ENCODE results near the gene BRMS1.

BRMS1 gene

DNA sequence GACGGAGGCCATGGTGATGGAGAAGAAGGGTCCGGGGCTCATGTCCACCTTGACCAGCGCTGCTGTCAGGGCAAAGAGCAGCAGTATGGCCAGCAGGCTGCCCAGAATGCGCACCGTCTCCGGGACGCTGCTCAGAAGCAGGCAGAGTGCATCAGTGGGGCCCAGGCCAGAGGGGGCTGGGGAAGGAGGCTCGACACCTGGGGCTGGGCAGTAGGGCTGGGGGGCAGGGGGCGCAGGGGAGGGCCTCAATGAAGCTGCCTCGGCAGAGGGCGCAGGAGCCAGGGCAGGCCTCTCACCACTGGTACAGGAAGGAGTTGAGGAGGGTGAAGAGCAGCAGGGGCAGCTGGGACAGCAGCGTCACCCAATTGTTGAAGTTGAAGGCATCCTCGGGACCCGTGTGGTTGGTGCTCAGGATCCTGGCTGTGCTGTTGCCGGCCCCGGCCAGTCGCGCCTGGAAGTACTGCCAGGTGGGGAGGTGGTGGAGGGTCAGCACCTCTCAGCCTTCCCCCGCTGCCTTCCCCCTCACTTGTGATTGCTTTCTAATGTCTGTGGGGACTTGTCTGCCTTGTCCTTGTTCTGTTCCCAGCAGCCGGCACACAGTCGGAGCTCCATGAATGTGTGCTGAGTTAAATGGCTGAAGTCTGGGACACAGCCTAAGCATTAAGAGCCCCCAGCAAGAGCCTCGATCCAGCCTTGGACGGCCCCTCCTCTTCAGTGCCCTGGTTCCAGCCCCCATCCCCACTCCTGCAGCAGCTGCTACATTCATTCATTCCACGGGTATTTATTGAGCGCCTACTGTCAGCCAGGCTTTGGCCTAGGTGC is 24.4 kb upstream of the BRMS1 start:
- peaks cover 0 to 18% of the 10 kb centered on the region in 2 donors for H3K4me1 ChIP-seq (ENCODE audit: control insufficient read depth in 1 of 2, insufficient read depth in 2 of 2, low read length in 2 of 2)
- H3K4me3 ChIP-seq (ENCODE audit: low read depth in 1 of 2, low read length in 2 of 2) = no peak overlapping the region
- H3K27ac ChIP-seq (ENCODE audit: low read length) = no peak overlapping the region
- no peaks in the 10 kb centered on the region for H3K27me3 ChIP-seq (ENCODE audit: low read depth, low read length)
- no peaks in the 10 kb centered on the region for H3K36me3 ChIP-seq (ENCODE audit: control insufficient read depth in 1 of 2, insufficient read depth in 2 of 2, low read length in 2 of 2)
- H3K9me3 ChIP-seq (ENCODE audit: control insufficient read depth in 1 of 2, low read length in 2 of 2) = no peaks in the 10 kb centered on the region

DNA sequence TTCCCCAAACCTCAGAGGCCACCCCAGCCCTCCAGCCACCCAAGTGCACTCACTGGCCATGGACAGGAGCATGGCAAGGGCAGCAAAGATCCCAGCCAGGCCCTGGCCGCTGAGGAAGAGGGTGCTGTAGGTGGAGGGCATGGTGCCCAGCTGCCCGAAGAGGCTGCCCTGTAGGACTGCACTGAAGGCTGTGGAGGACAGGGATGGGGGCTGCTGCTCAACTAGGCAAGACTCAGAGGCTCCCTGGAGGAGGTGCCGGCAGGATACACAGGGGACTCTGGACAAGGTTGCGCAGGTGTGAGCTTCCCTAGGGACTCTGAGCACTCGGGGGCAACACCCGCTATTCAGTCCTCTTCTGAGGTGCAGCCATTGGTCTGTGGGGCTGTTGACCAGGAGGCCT is 23.6 kb upstream of the BRMS1 start:
- H3K27ac ChIP-seq (ENCODE audit: low read length) = no peak overlapping the region
- H3K9me3 ChIP-seq (ENCODE audit: control insufficient read depth in 1 of 2, low read length in 2 of 2) = no peaks in the 10 kb centered on the region
- no peaks in the 10 kb centered on the region for H3K36me3 ChIP-seq (ENCODE audit: control insufficient read depth in 1 of 2, insufficient read depth in 2 of 2, low read length in 2 of 2)
- H3K4me1 ChIP-seq (ENCODE audit: control insufficient read depth in 1 of 2, insufficient read depth in 2 of 2, low read length in 2 of 2) = peaks cover 0 to 18% of the 10 kb centered on the region in 2 donors
- no peak overlapping the region for H3K4me3 ChIP-seq (ENCODE audit: low read depth in 1 of 2, low read length in 2 of 2)
- H3K27me3 ChIP-seq (ENCODE audit: low read depth, low read length) = no peaks in the 10 kb centered on the region

DNA sequence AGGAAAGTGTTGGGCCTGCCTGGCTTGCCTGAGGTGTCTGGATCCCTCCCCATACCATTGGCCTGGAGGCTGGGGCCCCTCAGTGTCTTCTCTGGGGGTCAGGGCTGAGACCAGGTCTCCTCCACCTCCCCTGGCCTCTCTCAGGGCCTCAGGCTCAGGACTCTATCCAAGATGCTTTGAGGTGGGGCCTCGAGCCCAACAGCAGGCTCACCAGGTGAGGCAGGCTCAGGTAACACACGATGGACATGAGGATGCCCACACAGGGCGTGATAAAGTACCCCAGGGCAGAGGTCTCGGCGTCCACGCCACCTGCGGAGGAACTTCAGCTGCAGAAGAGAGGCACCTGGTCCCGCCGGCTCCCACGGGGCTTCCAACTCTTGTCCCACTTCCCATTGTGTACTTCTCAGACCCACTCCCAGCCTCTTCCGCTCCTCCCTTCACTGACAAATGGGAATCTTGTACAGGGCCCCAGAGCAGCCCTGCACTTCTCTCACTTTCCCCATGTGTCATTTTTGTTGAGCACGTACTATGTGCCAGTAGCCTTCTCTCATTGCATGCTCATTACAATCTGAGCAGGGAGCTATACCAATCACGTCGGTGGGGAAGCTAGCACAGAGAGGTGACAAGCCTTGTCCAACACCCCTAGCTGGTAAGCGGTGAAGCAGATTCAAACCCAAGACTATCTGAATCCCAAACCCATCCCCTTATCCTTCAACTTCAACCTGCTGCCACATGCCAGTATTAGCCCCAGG is 22.8 kb upstream of the BRMS1 start:
- no peaks in the 10 kb centered on the region for H3K36me3 ChIP-seq (ENCODE audit: control insufficient read depth in 1 of 2, insufficient read depth in 2 of 2, low read length in 2 of 2)
- no peaks in the 10 kb centered on the region for H3K27me3 ChIP-seq (ENCODE audit: low read depth, low read length)
- no peaks in the 10 kb centered on the region for H3K9me3 ChIP-seq (ENCODE audit: control insufficient read depth in 1 of 2, low read length in 2 of 2)
- no peak overlapping the region for H3K27ac ChIP-seq (ENCODE audit: low read length)
- peaks cover 0 to 18% of the 10 kb centered on the region in 2 donors for H3K4me1 ChIP-seq (ENCODE audit: control insufficient read depth in 1 of 2, insufficient read depth in 2 of 2, low read length in 2 of 2)
- H3K4me3 ChIP-seq (ENCODE audit: low read depth in 1 of 2, low read length in 2 of 2) = no peak overlapping the region

- no peaks in the 10 kb centered on the region for H3K27me3 ChIP-seq (ENCODE audit: low read depth, low read length)
- H3K4me1 ChIP-seq (ENCODE audit: control insufficient read depth in 1 of 2, insufficient read depth in 2 of 2, low read length in 2 of 2) = peaks cover 0 to 11% of the 10 kb centered on the region in 2 donors
Observed at GRCh38 chr11:66366844-66367477, 22.1 kb upstream of the BRMS1 start.

DNA sequence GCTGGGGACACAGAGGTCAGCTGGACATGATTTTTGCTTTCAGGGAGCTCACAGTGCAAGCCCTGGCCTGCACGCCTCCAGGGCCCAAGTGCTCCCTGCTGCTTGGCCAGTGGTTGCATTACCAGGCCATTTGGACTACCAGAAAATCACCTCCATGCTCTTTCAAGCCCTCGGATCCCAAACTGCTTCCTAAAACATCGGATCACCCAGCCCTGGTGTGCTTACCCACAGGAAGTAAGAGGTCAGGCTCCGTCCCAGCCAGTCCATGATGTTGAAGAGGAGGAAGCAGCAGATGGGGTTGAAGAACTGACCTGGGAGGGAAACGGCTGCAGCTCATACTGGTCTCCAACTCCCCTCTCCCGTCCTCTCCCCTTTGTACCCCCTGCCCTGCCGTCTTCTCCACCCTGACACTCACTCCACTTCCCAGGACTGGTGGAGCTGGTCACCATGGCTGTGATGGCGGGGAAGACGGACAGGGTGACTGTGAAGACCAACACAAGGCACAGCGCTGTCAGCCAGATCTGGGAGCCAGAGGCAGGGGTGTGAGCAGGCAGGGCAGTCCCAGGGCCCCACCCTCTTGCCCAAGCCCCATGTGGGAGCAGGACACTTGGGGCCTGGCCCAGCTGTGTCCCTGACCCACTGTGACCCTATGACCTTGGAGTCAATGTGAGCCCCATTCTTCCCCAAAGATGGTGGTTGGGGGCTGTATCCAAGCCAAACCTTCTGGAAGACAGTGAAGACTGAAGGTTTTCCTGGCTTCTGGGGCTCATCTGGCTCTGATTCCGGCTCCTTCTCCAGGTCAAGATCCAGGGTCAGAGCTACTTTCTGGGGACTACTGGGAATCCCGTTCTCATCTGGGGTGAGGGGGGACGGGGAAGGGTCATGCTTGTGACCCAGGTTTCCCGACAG is 21.1 kb upstream of the BRMS1 start:
- H3K36me3 ChIP-seq (ENCODE audit: control insufficient read depth in 1 of 2, insufficient read depth in 2 of 2, low read length in 2 of 2) = no peaks in the 10 kb centered on the region

More at GRCh38 chr11:66366844-66367477, 22.1 kb upstream of the BRMS1 start:
- Histone ChIP-seq H3K27ac (ENCODE audit: low read length) (no peak overlapping the region), H3K36me3 (ENCODE audit: control insufficient read depth in 1 of 2, insufficient read depth in 2 of 2, low read length in 2 of 2) (no peaks in the 10 kb centered on the region), H3K4me3 (ENCODE audit: low read depth in 1 of 2, low read length in 2 of 2) (no peak overlapping the region), H3K9me3 (ENCODE audit: control insufficient read depth in 1 of 2, low read length in 2 of 2) (no peaks in the 10 kb centered on the region)

DNA sequence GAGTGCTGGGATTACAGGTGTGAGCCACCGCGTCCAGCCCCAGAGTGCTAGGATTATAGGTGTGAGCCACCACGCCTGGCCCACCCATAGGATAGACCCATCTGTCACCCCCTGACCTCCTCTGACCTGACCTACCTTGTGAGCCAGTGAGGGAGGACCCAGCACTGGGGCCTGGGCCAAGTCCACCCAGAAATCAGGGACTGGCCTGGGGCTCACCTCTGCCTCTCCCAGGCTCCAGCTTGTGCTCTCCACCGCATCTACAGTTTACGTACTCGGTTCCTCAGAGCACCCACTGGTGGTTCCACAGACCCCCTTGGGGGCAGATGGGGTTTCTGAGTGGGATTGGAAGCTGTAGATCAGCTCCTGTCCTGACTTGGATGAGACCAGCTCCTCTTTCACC is 20.3 kb upstream of the BRMS1 start:
- Histone ChIP-seq H3K9me3 (ENCODE audit: control insufficient read depth in 1 of 2, low read length in 2 of 2) (no peaks in the 10 kb centered on the region), H3K27me3 (ENCODE audit: low read depth, low read length) (no peaks in the 10 kb centered on the region), H3K27ac (ENCODE audit: low read length) (no peak overlapping the region), H3K36me3 (ENCODE audit: control insufficient read depth in 1 of 2, insufficient read depth in 2 of 2, low read length in 2 of 2) (no peaks in the 10 kb centered on the region), H3K4me1 (ENCODE audit: control insufficient read depth in 1 of 2, insufficient read depth in 2 of 2, low read length in 2 of 2) (no peaks in the 10 kb centered on the region), H3K4me3 (ENCODE audit: low read depth in 1 of 2, low read length in 2 of 2) (no peak overlapping the region)

More for the DNA sequence above, 21.1 kb upstream of the BRMS1 start:
- Histone ChIP-seq H3K27me3 (ENCODE audit: low read depth, low read length) (no peaks in the 10 kb centered on the region), H3K27ac (ENCODE audit: low read length) (no peak overlapping the region), H3K4me1 (ENCODE audit: control insufficient read depth in 1 of 2, insufficient read depth in 2 of 2, low read length in 2 of 2) (peaks cover 0 to under 1% of the 10 kb centered on the region in 2 donors), H3K4me3 (ENCODE audit: low read depth in 1 of 2, low read length in 2 of 2) (no peak overlapping the region), H3K9me3 (ENCODE audit: control insufficient read depth in 1 of 2, low read length in 2 of 2) (no peaks in the 10 kb centered on the region)

GRCh38 chr11:66363805-66364535 is 19.1 kb upstream of the BRMS1 start:
- Histone ChIP-seq H3K27me3 (ENCODE audit: low read depth, low read length) (no peaks in the 10 kb centered on the region), H3K36me3 (ENCODE audit: control insufficient read depth in 1 of 2, insufficient read depth in 2 of 2, low read length in 2 of 2) (no peaks in the 10 kb centered on the region), H3K4me3 (ENCODE audit: low read depth in 1 of 2, low read length in 2 of 2) (no peak overlapping the region), H3K27ac (ENCODE audit: low read length) (no peak overlapping the region), H3K9me3 (ENCODE audit: control insufficient read depth in 1 of 2, low read length in 2 of 2) (no peaks in the 10 kb centered on the region), H3K4me1 (ENCODE audit: control insufficient read depth in 1 of 2, insufficient read depth in 2 of 2, low read length in 2 of 2) (no peaks in the 10 kb centered on the region)

GRCh38 chr11:66363187-66363601 is 18.3 kb upstream of the BRMS1 start:
- no peaks in the 10 kb centered on the region for H3K4me1 ChIP-seq (ENCODE audit: control insufficient read depth in 1 of 2, insufficient read depth in 2 of 2, low read length in 2 of 2)
- H3K27me3 ChIP-seq (ENCODE audit: low read depth, low read length) = no peaks in the 10 kb centered on the region
- no peaks in the 10 kb centered on the region for H3K36me3 ChIP-seq (ENCODE audit: control insufficient read depth in 1 of 2, insufficient read depth in 2 of 2, low read length in 2 of 2)
- no peak overlapping the region for H3K27ac ChIP-seq (ENCODE audit: low read length)
- no peaks in the 10 kb centered on the region for H3K9me3 ChIP-seq (ENCODE audit: control insufficient read depth in 1 of 2, low read length in 2 of 2)
- no peak overlapping the region for H3K4me3 ChIP-seq (ENCODE audit: low read depth in 1 of 2, low read length in 2 of 2)

DNA sequence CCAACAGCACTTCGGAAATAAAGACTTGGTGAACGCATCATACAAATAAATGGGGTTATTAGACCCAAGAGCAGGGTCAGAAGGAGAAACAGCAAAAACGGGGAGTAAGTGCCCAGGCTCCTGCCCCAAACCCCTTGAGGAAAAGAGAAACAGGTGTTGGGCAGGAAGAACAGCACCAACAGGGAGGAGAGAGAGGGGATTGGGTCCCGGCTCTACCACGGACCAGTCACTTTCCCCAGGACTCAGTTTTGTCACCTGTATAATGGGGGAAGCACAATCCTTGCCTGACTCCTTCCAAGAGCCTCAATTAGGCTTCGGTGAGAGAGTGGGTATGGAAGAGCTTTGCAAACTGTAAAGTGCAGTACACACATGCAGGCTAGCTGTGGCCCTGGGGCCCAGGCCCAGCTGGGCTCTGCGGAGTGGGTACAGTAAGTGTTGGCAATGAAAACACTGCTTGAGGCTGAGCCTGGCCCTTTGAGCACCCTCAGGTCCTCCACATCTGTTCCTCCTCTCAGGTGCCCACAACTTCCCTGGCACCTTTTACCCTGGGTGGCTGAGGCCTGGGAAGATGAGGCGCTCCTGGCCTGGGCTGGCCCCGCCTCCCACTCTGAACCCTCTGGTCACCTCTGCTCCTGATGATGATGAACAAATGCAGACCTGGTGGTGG is 17.7 kb upstream of the BRMS1 start:
- Histone ChIP-seq H3K27me3 (ENCODE audit: low read depth, low read length) (no peaks in the 10 kb centered on the region), H3K9me3 (ENCODE audit: control insufficient read depth in 1 of 2, low read length in 2 of 2) (no peaks in the 10 kb centered on the region), H3K36me3 (ENCODE audit: control insufficient read depth in 1 of 2, insufficient read depth in 2 of 2, low read length in 2 of 2) (no peaks in the 10 kb centered on the region), H3K27ac (ENCODE audit: low read length) (no peak overlapping the region), H3K4me1 (ENCODE audit: control insufficient read depth in 1 of 2, insufficient read depth in 2 of 2, low read length in 2 of 2) (no peaks in the 10 kb centered on the region), H3K4me3 (ENCODE audit: low read depth in 1 of 2, low read length in 2 of 2) (no peak overlapping the region)

DNA sequence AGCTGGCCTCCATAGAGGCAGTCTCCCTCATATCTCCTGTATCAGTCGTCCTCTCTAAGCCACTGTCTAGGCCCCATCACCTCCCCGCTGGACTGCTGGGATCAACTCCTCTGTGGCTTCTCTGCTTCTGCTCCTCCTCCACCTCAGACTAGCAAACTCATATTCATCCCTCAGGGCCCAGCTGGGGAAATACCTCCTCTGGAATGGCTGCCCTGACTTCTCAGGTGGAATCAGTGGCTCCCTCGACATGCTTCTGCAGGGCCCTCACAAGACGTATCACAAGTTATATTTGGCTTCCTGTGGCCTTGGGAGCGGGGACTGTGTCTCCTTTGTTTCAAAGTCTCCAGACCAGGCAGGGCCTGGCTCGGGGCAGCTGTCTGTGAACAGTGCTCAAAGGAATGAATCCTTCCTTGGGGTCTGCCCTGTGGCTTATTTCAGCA is 16.6 kb upstream of the BRMS1 start:
- Histone ChIP-seq H3K36me3 (ENCODE audit: control insufficient read depth in 1 of 2, insufficient read depth in 2 of 2, low read length in 2 of 2) (no peaks in the 10 kb centered on the region), H3K27ac (ENCODE audit: low read length) (no peak overlapping the region), H3K9me3 (ENCODE audit: control insufficient read depth in 1 of 2, low read length in 2 of 2) (no peaks in the 10 kb centered on the region), H3K4me3 (ENCODE audit: low read depth in 1 of 2, low read length in 2 of 2) (no peak overlapping the region), H3K27me3 (ENCODE audit: low read depth, low read length) (no peaks in the 10 kb centered on the region), H3K4me1 (ENCODE audit: control insufficient read depth in 1 of 2, insufficient read depth in 2 of 2, low read length in 2 of 2) (no peaks in the 10 kb centered on the region)
